HG03025 (cell line): ENCODE results near the gene TMEM232.

Source experiments
- ATAC-seq: cut with Tn5 transposase; IDR thresholded peaks from one replicate; pipeline ENCODE4 v1.9.1; 2021; ENCODE audit warnings: mild to moderate bottlenecking, moderate library complexity; ENCODE audit not compliant: unreplicated experiment, low FRiP score

TMEM232 gene

GRCh38 chr5:110634475-110634874, 92.0 kb downstream of the TMEM232 start:
- no peak for ATAC-seq

DNA sequence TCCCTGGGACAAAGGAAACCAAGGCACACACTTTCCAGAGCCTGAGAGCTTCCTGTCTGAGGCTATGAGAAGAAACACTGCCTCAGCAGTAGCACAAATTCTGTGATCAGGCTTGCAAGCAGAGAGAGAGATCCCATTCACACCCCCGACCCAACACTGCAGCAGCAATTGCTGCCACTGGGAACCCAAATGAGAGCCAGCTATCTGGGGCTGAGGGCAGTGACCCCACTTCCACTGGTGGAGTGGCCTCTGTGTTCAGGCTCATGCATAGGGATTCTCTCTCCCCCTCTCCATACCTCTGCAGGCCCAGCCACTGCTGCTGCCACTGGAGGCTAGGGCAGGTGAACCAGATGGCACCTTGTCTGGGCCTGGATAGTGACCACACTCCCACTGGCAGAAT, 95.2 kb downstream of the TMEM232 start:
- ATAC-seq = no peak

DNA sequence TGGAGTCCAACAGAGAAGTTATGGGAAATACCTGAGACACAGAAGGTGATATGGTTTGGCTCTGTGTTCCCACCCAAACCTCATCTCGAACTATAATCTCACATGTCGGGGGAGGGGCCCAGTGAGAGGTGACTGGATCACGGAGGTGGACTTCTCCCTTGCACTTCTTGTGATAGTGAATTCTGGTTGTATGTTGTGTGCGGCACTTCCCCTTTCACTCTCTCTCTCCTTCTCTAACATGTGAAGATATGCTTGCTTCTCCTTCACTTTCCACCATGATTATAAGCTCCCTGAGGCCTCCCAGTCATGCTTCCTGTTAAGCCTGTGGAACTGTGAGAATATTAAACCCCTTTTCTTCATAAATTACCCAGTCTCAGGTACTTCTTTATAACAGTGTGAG, 96.1 kb downstream of the TMEM232 start:
- no peak for ATAC-seq

GRCh38 chr5:110625376-110625999, 101.0 kb downstream of the TMEM232 start:
- no peak for ATAC-seq

DNA sequence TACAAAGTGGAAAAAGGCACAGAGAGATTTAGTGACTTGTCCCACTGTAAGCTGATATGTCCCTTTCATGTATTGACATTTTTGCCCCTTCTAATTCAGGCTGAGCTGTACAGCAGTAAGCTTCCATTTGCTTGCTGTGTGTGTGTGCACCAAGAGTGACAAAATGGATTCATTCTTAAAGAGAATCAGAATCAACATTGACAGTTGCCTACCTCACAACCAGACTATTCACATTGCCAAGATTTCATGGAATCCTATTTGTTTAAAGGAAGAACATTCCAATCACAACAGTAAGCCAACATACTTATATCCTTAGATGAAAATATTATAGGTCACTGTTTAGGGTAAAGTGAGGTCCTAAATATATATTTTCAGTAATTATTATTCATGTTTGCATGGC, 102.6 kb downstream of the TMEM232 start:
- no peak for ATAC-seq

DNA sequence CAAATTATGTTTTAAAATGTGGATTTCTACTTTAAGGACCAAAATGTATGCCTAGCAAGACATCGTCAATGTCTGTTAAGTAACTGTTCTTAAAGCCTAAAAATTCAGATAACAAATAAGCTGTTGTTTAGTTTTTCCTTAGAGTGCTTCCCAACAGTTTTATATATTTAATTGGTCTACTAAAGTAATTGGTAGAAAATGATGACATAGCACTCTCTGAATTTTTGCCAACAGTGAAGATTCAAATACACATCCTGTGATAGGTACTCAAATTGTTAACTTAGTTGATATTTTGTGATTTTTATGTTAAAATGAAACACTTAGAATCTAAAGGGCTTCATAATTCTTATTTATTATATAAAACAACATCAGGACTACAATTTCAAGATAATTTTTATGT, 107.5 kb downstream of the TMEM232 start:
- no peak for ATAC-seq

- no peak for ATAC-seq
Measured at GRCh38 chr5:110616009-110616408, 110.5 kb downstream of the TMEM232 start.

DNA sequence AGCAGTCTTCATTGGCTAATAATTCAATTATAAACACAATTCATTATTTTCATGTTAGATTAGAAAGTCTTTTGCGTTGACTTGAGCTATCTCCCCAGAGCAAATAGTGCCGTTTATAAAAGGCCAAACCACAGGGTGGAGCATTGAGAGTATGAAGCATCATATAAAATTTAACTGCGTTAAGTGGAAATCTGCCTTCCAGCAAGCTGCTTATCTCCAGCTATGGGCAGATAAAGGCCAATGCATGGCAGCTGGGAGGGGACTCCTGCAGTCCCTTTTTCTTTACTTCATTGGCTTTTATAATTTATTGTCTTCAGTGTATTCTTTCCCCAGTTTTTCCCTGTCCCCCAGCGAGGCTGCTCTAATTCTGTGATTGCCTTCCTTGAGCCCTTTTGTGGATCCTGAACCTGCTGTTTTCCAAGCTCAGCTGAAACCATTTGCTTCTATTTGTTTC, 113.7 kb downstream of the TMEM232 start:
- ATAC-seq = no peak

DNA sequence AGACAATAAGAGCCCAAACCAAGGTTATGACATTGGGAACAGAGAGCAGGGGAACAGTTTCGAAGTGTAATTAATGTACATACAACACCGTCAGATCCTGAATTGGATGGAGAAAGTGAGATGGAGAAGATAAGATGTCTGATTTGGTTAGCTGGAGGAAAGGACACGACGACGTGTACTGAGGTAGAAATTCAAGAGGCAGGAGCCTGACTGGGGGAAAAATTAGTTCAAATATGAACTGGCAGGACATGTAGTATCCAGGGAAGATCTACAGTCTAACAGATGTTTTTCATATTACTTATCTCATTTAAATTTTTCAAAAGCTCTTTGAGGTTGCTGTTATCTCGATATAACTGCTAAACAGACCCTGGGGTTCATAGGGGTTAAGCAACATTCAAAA, 114.7 kb downstream of the TMEM232 start:
- ATAC-seq = no peak

DNA sequence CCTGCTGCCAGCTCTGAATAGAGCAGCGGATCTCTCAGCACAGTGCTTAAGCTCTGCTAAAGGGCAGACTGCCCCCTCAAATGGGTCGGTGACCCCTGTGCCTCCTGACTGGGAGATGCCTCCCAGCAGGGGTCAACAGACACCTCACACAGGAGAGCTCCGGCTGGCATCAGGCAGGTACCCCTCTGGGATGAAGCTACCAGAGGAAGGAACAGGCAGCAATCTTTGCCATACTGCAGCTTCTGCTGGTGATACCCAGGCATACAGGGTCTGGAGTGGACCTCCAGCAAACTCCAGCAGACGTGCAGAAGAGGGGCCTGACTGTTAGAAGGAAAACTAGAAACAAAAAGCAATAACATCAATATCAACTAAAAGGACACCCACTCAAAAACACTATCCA, 131.6 kb downstream of the TMEM232 start:
- no peak for ATAC-seq

GRCh38 chr5:110590187-110590586, 136.3 kb downstream of the TMEM232 start:
- no peak for ATAC-seq

- no peak for ATAC-seq
Measured at GRCh38 chr5:110588286-110588980, 138.0 kb downstream of the TMEM232 start.

DNA sequence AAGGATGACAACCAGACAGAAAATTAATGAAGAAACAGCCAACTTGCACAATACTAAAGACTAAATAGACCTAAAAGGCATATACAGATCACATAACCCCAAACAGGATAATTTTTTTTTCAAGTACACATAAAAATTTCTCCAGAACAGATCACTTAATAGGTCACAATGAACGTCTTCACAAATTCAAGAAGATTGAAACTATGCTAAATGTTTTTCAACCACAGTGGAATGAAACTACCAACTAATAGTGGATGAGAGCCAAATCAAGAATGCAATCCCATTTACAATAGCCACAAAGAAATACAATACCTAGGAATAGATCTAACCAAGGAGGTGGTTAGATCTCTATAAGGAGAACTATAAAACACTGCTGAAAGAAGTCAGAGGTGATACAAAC, 145.8 kb downstream of the TMEM232 start:
- ATAC-seq = no peak

DNA sequence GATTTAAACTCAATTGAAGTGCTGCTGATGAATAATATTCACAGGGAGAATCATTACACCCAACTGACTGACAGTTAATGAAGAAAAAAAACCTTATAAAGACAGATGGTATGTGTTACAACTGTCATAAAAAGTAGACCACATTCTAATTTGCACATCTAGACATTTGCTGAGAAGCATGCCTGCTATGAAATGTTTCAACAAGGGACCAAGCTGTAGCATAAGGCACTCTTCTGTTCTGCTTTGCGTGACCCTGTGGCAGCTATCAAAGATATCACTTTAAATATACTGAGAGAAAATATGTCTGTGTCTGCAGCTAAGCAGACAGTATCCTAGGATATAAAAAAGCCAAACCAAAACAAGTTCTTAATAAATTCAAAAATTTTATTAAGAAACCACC, 153.7 kb downstream of the TMEM232 start:
- no peak for ATAC-seq

DNA sequence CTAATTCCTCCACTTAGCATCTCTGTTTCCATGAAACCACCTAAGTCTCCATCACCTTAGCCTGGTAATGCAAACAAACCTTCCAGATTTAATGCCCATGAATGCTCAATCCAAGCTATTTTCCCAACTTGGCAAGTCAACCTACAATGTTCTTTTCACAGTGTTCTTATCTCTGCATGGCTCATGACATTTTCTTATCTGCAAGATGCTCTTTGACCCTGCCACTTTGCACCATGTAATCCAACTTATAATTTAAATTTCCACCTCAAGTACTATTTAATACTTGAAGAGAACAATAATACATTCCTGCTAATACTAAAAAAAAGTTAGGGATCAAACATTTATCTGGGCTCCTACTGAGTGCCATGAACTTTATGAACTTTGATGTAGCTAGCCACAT, 164.3 kb downstream of the TMEM232 start:
- no peak for ATAC-seq

DNA sequence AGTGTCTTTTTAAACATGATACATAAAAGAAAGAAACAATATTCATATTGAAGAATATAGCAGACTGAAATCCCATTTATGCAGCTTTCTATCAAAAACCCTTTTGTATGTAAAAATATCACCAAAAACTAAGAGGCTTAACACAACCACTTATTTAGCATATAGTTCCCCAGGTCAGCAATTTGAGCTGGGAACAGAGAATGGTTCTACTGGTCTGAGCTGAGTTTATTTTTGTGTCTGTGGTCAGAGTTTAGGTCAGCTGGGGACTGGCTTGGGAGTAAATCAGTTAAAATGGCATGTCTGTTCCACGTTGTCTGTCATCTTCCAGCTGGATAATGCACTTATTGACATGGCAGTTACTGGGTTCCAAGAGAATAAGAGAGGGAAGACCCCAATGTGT, 165.0 kb downstream of the TMEM232 start:
- no peak for ATAC-seq

- ATAC-seq = no peak
Measured at GRCh38 chr5:110549301-110549700, 177.2 kb downstream of the TMEM232 start.

DNA sequence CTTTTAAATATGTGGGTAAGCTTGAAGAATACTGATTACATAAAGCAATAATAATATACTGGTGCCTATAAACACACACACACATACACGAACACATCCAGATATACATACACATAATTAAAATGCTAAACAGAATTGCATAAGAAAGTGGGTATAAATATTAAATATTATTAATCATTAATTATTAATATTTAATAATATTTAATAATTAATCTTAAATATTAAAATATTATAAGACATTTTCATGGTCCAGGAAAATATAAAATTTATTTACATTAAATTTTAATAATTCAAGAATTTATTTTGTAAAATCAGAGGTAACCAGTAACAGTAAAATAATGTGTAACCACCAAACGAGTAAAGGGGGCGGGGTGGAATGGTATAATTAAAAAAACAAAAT, 178.3 kb downstream of the TMEM232 start:
- no peak for ATAC-seq

- ATAC-seq = no peak
Measured at GRCh38 chr5:110547495-110547894, 179.0 kb downstream of the TMEM232 start.

DNA sequence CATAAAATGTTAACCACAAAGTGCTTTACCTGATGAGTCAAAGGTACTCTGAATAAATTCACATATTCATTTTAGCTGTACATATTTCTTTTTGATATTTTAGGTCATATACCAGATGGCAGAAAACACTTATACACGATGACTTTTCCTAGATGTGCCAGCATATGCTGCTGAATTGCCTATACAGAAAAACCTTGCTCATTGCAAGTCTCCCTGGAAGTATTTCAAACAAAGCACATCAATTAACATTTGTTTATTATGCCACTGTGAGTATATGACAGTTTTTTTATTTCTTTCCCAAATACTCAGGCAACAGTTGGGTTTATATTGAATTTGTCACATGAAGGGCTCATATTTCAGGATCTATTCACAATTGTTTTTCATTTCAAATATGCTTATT, 180.8 kb downstream of the TMEM232 start:
- ATAC-seq = no peak

DNA sequence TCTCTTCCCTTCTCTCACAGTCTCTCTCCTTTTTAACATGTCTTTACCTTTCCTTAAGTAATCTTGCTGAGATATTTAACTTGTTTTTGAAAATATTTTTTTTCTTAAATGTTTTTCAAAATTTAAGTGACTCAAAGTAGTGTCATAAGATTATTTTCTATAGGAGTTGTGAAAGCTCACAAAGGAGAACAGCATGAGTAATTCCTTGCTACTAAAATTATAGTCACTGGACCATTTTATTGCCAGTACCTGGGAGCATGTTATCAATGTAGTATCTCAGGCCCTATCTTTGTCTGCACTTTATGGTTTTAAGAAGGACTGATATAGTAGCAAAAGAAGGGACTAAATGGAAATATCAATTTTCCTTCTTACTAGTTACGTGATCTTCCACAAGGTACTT, 181.9 kb downstream of the TMEM232 start:
- ATAC-seq = no peak

GRCh38 chr5:110542949-110543348, 183.5 kb downstream of the TMEM232 start:
- ATAC-seq = no peak
